ENCODE results near the gene VLDLR.

- TF ChIP-seq FOXP2 (optimal IDR thresholded peaks at IDR 0.05; ENCODE audit: borderline replicate concordance, extremely low read depth, extremely low read length, insufficient read depth) (no peak), POLR2AphosphoS5 (IDR thresholded peaks at IDR 0.05; ENCODE audit: low read depth, low read length) (no peak), REST (IDR thresholded peaks at IDR 0.05; ENCODE audit: insufficient read depth in 1 of 2, low read depth in 2 of 2, low read length in 2 of 2) (no peak), SIN3A (IDR thresholded peaks at IDR 0.05; ENCODE audit: borderline replicate concordance, insufficient read depth, low read length) (no peak), TAF1 (IDR thresholded peaks at IDR 0.05; ENCODE audit: borderline replicate concordance, insufficient read depth, low read length) (no peak)
Measured at GRCh38 chr9:2591967-2592366, 29.6 kb upstream of the VLDLR start.
